ENCODE data around the gene PNPLA6. TPM values are rescaled to one million over a fixed set of nuclear protein-coding genes. Genes with fewer than 3 reads are reported as not detected.
A peak's percentile ranks its signal among the peaks of the same experiment; 100 is the strongest.

PNPLA6 gene
- total and polyA plus RNA-seq, 2 of the 13 experiments (the other 11 are each of a cell fraction or from before 2014, with no cell fraction given): 24.9 to 28.2 TPM

DNA sequence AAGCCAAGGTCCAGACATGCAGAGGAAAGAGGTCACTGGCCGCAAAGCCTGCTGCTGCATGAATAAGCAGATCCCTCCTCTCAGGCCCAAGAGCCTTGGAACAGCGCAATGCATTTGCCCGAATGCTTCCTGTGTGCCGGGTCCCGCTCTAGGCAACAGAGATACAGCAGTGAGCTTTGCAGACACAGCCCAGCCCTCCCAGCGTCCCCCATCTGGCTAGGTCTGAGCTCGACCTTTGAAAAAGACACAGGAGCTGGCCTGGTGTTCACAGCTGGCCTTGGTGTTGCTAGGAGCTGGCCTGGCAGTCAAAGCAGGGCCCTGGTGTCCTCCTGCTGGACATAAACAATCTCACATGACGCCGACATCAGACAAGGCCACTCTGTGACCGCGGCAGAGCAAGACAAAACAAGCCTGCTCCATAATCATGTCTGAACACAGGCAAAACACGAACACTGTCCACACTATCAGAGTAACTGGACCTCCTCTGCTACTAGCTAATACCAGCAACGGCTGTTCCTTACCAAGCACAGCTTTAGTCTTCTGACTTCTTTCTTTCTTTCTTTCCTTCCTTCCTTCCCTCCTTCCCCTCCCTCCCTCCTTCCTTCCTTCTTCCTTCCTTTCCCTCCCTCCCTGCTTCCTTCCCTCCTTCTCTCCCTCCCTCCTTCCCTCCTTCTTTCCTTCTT, 41.0 kb upstream of the PNPLA6 start (continued):
- TF ChIP-seq, protein P1, sequence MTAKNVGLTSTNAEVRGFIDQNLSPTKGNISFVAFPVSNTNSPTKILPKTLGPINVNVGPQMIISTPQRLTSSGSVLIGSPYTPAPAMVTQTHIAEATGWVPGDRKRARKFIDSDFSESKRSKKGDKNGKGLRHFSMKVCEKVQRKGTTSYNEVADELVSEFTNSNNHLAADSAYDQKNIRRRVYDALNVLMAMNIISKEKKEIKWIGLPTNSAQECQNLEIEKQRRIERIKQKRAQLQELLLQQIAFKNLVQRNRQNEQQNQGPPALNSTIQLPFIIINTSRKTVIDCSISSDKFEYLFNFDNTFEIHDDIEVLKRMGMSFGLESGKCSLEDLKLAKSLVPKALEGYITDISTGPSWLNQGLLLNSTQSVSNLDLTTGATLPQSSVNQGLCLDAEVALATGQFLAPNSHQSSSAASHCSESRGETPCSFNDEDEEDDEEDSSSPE (CRISPR knock-in tag; IDR thresholded peaks at IDR 0.05): peak; percentile 34; the same call in 1 of the 2 replicates
- TF ChIP-seq FOXP1 (IDR thresholded peaks at IDR 0.05): 0 out of 2 replicates have a peak, but pooled peaks have one; percentile 18
- no peak for TF ChIP-seq FOXP1 (CRISPR knock-in tag; IDR thresholded peaks at IDR 0.05)
- TF ChIP-seq ZXDC (CRISPR knock-in tag; IDR thresholded peaks at IDR 0.05): no peak
- TF ChIP-seq HMGXB3 (CRISPR knock-in tag; IDR thresholded peaks at IDR 0.05; ENCODE audit: borderline replicate concordance): no peak
- TF ChIP-seq KDM5B (CRISPR knock-in tag; IDR thresholded peaks at IDR 0.05; ENCODE audit: borderline replicate concordance): peak; percentile 60; the same call in 1 of the 2 replicates
- TF ChIP-seq MIER2 (CRISPR knock-in tag; IDR thresholded peaks at IDR 0.05): peak; percentile 57; the same call in 1 of the 2 replicates
- TF ChIP-seq, protein P2, sequence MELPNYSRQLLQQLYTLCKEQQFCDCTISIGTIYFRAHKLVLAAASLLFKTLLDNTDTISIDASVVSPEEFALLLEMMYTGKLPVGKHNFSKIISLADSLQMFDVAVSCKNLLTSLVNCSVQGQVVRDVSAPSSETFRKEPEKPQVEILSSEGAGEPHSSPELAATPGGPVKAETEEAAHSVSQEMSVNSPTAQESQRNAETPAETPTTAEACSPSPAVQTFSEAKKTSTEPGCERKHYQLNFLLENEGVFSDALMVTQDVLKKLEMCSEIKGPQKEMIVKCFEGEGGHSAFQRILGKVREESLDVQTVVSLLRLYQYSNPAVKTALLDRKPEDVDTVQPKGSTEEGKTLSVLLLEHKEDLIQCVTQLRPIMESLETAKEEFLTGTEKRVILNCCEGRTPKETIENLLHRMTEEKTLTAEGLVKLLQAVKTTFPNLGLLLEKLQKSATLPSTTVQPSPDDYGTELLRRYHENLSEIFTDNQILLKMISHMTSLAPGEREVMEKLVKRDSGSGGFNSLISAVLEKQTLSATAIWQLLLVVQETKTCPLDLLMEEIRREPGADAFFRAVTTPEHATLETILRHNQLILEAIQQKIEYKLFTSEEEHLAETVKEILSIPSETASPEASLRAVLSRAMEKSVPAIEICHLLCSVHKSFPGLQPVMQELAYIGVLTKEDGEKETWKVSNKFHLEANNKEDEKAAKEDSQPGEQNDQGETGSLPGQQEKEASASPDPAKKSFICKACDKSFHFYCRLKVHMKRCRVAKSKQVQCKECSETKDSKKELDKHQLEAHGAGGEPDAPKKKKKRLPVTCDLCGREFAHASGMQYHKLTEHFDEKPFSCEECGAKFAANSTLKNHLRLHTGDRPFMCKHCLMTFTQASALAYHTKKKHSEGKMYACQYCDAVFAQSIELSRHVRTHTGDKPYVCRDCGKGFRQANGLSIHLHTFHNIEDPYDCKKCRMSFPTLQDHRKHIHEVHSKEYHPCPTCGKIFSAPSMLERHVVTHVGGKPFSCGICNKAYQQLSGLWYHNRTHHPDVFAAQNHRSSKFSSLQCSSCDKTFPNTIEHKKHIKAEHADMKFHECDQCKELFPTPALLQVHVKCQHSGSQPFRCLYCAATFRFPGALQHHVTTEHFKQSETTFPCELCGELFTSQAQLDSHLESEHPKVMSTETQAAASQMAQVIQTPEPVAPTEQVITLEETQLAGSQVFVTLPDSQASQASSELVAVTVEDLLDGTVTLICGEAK (IDR thresholded peaks at IDR 0.05): peak; percentile 19; the same call in 1 of the 2 replicates
- TF ChIP-seq, protein P2 (CRISPR knock-in tag; IDR thresholded peaks at IDR 0.05): no peak; the same call in 1 of the 2 replicates
- peak in 1 of 2 experiments; percentile 22; a peak in 1 of 4 replicates for TF ChIP-seq KLF16 (CRISPR knock-in tag; IDR thresholded peaks at IDR 0.05)
- TF ChIP-seq ZNF547 (CRISPR knock-in tag; IDR thresholded peaks at IDR 0.05): no peak

All from HepG2 (cell line).